ENCODE measurements around the gene ALDOB.

DNA sequence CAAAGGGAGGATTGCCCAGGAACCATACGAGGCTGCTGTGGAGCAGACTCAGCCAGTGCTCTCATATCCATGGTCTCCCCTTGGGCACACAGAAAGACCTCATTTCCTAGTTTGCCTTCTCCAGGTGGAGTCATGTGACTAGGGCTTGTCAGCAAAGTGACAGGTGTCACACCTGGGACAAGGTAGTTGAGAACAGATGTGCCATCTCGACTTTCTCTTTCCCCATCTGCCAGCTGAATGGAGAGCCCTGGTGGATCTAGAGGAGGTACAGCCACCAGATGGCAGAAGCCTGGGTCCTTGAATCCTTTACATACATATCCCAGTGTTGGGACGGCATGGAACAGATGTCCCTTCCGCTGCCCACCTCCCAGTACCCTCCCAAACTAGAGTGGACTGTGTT, 42.9 kb upstream of the ALDOB start:
- TF ChIP-seq, protein P1, sequence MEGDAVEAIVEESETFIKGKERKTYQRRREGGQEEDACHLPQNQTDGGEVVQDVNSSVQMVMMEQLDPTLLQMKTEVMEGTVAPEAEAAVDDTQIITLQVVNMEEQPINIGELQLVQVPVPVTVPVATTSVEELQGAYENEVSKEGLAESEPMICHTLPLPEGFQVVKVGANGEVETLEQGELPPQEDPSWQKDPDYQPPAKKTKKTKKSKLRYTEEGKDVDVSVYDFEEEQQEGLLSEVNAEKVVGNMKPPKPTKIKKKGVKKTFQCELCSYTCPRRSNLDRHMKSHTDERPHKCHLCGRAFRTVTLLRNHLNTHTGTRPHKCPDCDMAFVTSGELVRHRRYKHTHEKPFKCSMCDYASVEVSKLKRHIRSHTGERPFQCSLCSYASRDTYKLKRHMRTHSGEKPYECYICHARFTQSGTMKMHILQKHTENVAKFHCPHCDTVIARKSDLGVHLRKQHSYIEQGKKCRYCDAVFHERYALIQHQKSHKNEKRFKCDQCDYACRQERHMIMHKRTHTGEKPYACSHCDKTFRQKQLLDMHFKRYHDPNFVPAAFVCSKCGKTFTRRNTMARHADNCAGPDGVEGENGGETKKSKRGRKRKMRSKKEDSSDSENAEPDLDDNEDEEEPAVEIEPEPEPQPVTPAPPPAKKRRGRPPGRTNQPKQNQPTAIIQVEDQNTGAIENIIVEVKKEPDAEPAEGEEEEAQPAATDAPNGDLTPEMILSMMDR (IDR thresholded peaks at IDR 0.05; ENCODE audit: extremely low read depth in 1 of 2, insufficient read depth in 1 of 2, low read depth in 1 of 2, low read length in 2 of 2): no peak
- no peak for TF ChIP-seq POLR2A (IDR thresholded peaks at IDR 0.05; ENCODE audit: low read depth, low read length)
